GM19239 (cell line): ENCODE data around the gene OTX2.

Source experiments
- DNase-seq: peaks from one replicate; pipeline ENCODE4 v3.0.0; 2011; ENCODE audit warnings: low spot score; ENCODE audit not compliant: insufficient read length
- FAIRE-seq: peaks from 2 replicates; lab custom pipeline; 2011; peaks lifted over from hg19 to GRCh38; lab: Jason Lieb, UNC

Gene OTX2

GRCh38 chr14:56813143-56813551 lies 2.9 kb upstream of the OTX2 start:
- FAIRE-seq = no peak

GRCh38 chr14:56812364-56813141 lies 2.3 kb upstream of the OTX2 start:
- FAIRE-seq (no peak), DNase-seq (no peak)

More at GRCh38 chr14:56813143-56813551, 2.9 kb upstream of the OTX2 start:
- no peak for DNase-seq

- DNase-seq (no peak), FAIRE-seq (no peak)
Measured at GRCh38 chr14:56811593-56812363, 1.5 kb upstream of the OTX2 start.

- FAIRE-seq = no peak
- no peak for DNase-seq
Measured at GRCh38 chr14:56810836-56811592, 735 bp upstream of the OTX2 start.

GRCh38 chr14:56809270-56810146 lies 771 bp downstream of the OTX2 start:
- DNase-seq (no peak), FAIRE-seq (no peak)

DNA sequence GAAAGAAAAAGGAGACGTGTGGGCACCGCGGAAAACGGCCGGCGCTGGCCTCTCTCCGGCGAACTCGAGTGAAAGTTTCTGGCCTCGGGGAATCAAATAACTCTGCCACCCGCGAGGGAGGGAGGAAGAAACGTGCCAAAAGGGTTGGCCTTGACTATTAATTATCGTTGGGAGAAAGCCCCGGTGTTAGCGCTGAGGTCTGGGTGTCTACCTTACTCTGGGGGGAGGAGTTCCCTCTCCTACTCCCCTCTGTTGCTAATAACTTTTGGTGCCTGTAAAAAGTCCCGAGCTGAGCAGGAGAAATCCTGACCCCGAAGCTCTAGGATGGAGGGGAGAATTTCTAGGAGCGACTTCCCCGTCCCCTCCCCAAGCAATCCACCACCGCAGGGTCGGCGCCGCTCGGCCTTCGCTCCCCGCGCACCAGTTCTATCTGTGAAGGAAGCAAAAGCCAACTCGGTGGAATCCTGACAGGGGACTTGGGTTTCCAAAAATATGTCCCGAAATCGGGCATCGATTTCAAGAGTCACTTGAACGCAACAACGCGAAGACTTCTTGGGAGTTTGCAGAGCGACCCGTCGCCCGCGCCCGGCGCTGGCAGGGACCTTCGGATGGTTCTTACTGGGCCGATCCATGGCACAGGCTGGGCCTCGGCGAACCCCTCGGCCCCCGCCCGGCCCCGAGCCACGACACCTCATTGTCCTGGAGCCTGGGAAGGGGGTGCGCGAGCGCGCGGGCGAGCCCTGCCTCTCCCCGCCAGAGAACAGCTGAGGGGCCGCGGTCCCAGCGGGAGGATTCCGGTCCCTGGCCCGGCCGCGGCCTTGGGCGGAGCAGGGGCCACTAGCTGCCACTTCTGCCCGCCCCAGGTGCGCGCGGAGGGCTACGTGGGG lies 1.7 kb downstream of the OTX2 start:
- no peak for DNase-seq

GRCh38 chr14:56808110-56808382 lies 2.2 kb downstream of the OTX2 start:
- no peak for DNase-seq
- no peak for FAIRE-seq

More for the DNA sequence above, 1.7 kb downstream of the OTX2 start:
- FAIRE-seq = no peak

GRCh38 chr14:56807386-56808109 lies 2.7 kb downstream of the OTX2 start:
- no peak for FAIRE-seq
- DNase-seq = no peak

DNA sequence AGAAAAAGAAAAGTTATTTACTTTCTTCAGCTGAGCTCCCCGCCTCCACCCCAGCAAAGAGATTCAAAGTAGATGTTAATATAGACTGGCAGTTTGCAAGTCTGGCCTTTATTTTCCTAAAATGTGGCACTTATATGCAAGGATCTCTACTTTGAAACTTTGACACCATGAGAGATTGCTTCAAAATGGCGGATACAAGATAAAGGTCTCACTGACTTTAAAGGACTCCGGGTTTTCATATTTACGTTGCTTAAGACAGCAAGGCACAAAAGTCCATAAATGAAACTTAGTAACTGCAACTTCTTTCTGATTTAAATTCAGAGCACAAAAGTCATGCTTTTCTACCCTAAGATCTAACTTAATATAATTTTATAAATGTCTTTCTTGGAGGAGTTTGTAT lies 3.5 kb downstream of the OTX2 start:
- DNase-seq (no peak), FAIRE-seq (no peak)

DNA sequence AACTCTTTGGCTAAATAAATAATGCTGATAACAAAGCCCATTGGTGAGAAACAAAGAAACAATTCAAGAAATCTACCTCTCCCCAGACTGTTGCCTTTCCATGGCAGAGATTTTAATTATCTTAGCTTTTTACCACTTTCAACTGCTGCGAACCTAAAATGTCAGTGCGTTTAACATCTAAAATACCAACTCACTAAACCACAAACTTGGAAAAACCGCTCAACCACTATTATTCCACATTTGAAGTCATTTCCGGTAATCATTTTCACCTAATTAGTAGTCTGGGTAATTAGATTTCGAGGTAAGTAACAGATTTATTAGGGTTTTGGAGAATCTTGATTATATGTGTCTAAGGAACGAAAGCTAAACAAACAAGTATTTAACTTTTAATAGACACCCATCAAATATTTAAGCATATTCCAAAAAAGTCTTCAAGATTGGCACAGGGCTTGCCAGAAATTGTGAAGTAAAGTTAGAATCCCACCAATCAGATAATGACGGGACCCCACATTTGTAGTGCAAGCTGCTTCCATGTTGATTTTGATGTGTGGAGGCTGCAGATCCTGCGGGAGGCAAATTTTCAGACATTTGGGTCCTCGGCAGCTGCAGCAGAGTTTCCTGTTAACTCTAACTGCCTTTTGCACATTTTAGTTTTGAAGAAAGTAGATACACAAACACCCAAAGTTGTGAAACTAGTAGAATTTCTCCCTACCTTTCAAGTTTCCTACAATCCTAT lies 4.1 kb downstream of the OTX2 start:
- FAIRE-seq (no peak), DNase-seq (no peak)

DNA sequence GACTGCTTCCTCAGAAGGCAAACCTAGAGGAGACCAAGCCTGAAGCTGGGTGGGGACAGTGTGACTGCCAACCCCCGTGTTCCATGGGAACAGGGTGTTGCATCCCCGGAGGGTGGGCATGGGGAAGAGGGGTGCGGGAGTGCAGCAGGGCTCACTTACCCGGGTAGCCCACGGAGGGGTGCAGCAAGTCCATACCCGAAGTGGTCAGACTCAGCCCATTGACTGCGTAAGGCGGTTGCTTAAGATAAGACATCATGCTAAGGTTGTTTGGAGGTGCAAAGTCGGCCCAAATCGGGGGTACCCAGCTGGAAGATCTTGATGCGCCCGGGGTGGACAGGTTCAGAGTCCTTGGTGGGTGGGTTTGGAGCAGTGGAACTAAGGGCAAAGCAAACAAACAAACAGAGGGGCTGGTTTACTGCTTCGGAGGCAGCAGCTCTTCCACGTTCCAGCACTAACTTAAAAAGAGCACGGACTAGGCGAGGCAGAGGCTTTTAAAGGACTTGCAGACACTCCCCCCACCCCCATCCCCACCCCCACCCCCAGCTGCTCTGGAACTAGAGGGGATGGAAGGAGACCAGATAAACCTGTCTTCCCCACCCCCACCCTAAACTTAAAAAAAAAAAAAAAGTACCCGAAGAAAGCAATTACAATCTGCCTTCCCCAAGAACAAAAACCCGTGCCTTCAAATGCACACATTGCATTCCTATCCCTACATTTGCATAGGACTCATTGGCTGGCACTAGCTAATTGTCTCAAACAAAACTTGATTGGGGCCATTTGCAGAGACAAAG lies 4.9 kb downstream of the OTX2 start:
- FAIRE-seq = no peak
- DNase-seq = no peak

DNA sequence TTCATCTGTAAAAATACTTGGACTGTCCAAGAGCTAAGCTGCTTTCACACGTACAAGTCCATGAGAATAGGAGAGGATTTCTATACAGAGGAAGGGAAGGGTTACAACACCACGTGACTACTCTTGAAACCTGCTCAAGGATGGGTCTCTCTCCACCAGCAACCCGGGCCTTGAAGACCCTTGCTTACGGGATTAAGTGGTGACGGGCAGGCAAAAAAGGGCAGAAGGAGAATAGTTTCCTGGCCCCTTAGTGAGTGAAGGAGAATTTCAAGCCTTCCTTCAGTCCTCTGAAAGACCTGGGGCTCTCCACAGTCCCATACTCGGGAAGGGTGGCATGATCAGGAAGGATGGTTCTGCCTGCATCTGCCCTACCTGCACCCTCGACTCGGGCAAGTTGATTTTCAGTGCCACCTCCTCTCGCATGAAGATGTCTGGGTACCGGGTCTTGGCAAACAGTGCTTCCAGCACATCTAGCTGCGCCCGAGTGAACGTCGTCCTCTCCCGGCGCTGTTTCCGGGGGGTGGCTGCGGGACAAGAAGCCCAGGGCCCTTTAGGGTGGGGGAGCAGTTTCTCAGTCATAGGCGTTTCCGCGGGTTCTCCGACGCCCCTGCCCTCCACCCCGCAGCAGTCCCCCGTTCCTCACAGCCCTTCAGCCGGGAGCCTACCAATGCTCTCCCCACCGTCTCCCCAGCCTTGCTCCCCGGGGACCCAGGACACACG lies 6.3 kb downstream of the OTX2 start:
- DNase-seq = no peak
- FAIRE-seq = no peak

DNA sequence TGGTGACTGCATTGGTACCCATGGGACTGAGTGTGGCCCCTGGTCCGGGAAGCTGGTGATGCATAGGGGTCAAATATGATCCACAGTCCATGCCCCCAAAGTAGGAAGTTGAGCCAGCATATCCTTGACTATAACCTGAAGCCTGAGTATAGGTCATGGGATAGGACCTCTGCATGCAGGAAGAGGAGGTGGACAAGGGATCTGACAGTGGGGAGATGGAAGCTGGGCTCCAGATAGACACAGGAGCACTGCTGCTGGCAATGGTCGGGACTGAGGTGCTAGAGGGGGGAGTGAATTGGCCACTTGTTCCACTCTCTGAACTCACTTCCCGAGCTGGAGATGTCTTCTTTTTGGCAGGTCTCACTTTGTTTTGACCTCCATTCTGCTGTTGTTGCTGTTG lies 8.4 kb downstream of the OTX2 start:
- FAIRE-seq (no peak), DNase-seq (no peak)

DNA sequence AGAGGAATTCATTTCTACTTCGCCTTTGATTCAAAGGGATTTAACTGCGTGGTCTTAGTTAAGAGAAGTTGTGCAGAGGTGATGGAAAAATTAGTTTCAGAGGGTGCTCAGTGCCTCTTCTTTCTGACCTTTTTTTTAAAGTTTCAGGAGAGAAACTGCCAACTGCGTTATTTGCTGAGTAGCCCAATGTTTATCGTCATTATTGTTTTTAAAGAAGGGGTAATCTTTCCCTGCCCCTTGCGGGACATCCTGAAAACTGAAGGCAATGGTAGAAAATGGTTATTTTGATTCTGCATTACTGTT lies 11.0 kb downstream of the OTX2 start:
- no peak for DNase-seq

DNA sequence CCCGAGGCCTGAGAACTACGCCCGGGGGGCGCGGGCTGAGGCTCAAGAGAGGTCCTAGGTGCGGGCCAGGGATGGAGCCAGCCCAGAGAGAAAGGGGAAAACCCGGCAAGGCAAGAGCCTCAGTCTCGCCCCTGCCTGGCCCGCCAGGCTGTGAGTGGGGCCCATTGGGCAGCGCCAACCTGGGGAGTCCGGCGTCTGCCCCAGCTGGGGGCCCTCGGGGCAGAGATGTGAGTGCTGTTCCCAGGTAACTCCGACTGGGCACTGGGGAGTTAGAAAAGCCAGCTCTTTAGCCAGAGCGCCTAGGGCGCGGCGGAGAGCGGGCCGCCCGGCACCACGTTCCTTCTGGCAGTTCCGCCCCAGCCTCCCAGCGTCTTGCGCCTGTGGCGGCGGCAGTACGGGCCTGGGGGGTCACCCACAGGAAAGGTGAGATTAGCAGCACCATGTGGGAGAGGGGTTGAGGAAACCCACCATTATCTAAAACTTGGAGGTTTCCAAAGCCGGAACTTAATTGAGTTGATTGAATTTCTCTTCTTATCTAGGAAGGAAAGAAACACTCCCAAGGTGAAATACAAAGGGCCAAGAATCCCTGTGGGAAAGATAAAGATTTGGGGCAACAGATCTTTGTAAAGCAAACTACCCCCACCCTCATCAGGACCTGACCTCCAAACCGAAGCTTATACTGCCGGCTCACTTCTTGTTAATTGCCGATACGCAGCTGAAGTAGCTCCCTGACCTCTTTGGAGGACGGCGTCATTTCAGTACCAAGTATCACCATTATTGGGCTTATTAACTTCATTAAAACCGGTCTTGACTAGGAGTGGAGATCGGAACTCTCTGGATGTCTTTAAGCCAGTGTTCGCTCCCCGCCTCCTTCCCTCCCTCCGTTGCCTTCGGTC lies 11.6 kb downstream of the OTX2 start:
- FAIRE-seq (no peak), DNase-seq (no peak)

More for the DNA sequence above, 11.0 kb downstream of the OTX2 start:
- FAIRE-seq = no peak
